ENCODE data around the gene HUS1B. TPM values are rescaled to one million over a fixed set of nuclear protein-coding genes. Genes with fewer than 3 reads are reported as not detected.

HUS1B gene
- total RNA-seq, 2 experiments from 2014 or later: 0.40 to 1.0 TPM

- Mint-ChIP-seq H3K4me3 (no peak overlapping the region), H3K36me3 (ENCODE audit: low read depth) (peaks cover 21% of the 10 kb centered on the region), H3K27ac (no peak overlapping the region), H3K27me3 (no peaks in the 10 kb centered on the region), H3K9me3 (peaks cover 3% of the 10 kb centered on the region), H3K4me1 (ENCODE audit: low read depth) (peaks cover 52% of the 10 kb centered on the region)
- DNase-seq: no peak
- ATAC-seq: no peak
- CTCF ChIA-PET: no interaction called here
- POLR2A ChIA-PET: no interaction called here
- intact Hi-C loops (cut with micrococcal nuclease): no loop called here
- TF ChIP-seq CTCF (IDR thresholded peaks at IDR 0.05): no peak
These were observed 843 bp upstream of the HUS1B start for GRCh38 chr6:657743-658142.

GRCh38 chr6:654136-654535 lies 2.8 kb downstream of the HUS1B start:
- CTCF ChIA-PET: interaction anchor here (1.1 to 1.8 kb wide), 4 partner anchors 18 to 68 kb away, joined by 3 to 9 read pairs (median 4); no protein-coding TSS in a partner anchor
- POLR2A ChIA-PET: interaction anchor here (1.5 kb wide), 1 partner anchor 12 kb away, joined by 3 read pairs; no protein-coding TSS in a partner anchor

GRCh38 chr6:652865-653264 lies 4.0 kb downstream of the HUS1B start:
- POLR2A ChIA-PET: no interaction called here

More at GRCh38 chr6:654136-654535, 2.8 kb downstream of the HUS1B start:
- intact Hi-C loops (cut with micrococcal nuclease): no loop called here
- no peak for DNase-seq
- Mint-ChIP-seq H3K4me1 (ENCODE audit: low read depth) (peaks cover 18% of the 10 kb centered on the region), H3K27me3 (no peaks in the 10 kb centered on the region), H3K27ac (no peak overlapping the region), H3K36me3 (ENCODE audit: low read depth) (peaks cover 21% of the 10 kb centered on the region), H3K4me3 (no peak overlapping the region), H3K9me3 (peaks cover 3% of the 10 kb centered on the region)
- no peak for ATAC-seq
- TF ChIP-seq CTCF (IDR thresholded peaks at IDR 0.05): no peak

GRCh38 chr6:650098-650497 lies 6.8 kb downstream of the HUS1B start:
- Mint-ChIP-seq H3K4me1 (ENCODE audit: low read depth) (peaks cover 27% of the 10 kb centered on the region), H3K27ac (no peak overlapping the region)

More at GRCh38 chr6:652865-653264, 4.0 kb downstream of the HUS1B start:
- no peak for ATAC-seq
- no peaks in the 10 kb centered on the region for H3K27me3 Mint-ChIP-seq
- no peak for TF ChIP-seq CTCF (IDR thresholded peaks at IDR 0.05)
- peaks cover 3% of the 10 kb centered on the region for H3K9me3 Mint-ChIP-seq
- CTCF ChIA-PET: interaction anchor here (1.1 to 1.8 kb wide), 3 partner anchors 17 to 63 kb away, joined by 3 to 9 read pairs (median 4); no protein-coding TSS in a partner anchor
- H3K27ac Mint-ChIP-seq: no peak overlapping the region
- peaks cover 21% of the 10 kb centered on the region for H3K36me3 Mint-ChIP-seq (ENCODE audit: low read depth)
- no peak overlapping the region for H3K4me3 Mint-ChIP-seq
- H3K4me1 Mint-ChIP-seq (ENCODE audit: low read depth): peaks cover 11% of the 10 kb centered on the region
- DNase-seq: no peak
- intact Hi-C loops (cut with micrococcal nuclease): no loop called here

More at GRCh38 chr6:650098-650497, 6.8 kb downstream of the HUS1B start:
- H3K36me3 Mint-ChIP-seq (ENCODE audit: low read depth): peaks cover 5% of the 10 kb centered on the region
- intact Hi-C loops (cut with micrococcal nuclease): no loop called here
- no peaks in the 10 kb centered on the region for H3K9me3 Mint-ChIP-seq
- DNase-seq (no peak), ATAC-seq (no peak)
- H3K4me3 Mint-ChIP-seq: no peak overlapping the region
- ChIA-PET POLR2A (no interaction called here), CTCF (interaction anchor here (0.7 to 1.9 kb wide), 5 partner anchors 9 to 72 kb away, joined by 3 to 9 read pairs (median 4); no protein-coding TSS in a partner anchor)
- TF ChIP-seq CTCF (IDR thresholded peaks at IDR 0.05): no peak
- no peaks in the 10 kb centered on the region for H3K27me3 Mint-ChIP-seq
